NCI-H2196 treated with DMSO at 0.1 percent for 48 hours (cell line): Measurements from ENCODE around the gene RSPH9.
A peak's percentile ranks its signal among the peaks of the same experiment; 100 is the strongest.
"Not testable (repeated sequence)": the region's sequence is repeated elsewhere in the genome, so short reads cannot be mapped to it uniquely, and the experiment has no call there.

Source experiments
- DNase-seq: peaks from one replicate; lab custom pipeline; 2025; ENCODE audit not compliant: unreplicated experiment; lab: John Stamatoyannopoulos, UW

RSPH9 gene

DNA sequence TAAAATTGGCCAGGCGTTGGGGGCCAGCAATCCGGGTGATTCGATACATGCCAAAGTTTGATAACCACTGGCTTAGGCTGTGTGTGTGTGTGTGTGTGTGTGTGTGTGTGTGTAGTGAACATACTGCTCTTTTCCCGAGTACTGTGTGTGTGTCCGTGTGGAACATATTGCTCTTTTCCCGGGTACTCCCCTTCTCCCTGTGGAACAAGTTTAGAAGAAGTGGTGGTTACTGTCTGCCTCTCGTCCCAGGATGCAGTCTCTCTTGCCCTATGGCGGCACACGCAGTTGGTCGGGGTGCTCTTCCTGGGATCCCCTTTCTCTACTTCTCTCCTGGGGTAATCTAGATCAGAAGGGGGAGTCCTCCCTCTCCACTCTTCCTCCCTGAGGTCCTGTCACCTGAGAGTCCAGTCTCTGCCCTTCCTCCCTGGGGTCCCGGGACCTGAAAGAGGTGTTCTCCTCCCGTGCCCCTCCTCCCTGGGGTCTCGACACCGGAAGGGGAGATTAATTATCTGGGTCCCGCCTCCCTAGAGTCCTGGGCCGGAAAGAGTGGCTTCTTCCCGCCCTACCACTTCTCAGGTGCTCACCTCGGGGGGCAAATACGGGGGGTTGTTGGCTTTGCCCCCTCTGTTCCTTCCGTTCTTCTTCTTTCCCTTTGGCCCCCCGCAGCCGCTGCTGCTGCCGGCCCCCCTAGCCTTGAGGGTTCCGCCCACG is 16.3 kb upstream of the RSPH9 start:
- peak; percentile 31 for DNase-seq

- DNase-seq = peak; percentile 97
Measured at GRCh38 chr6:43629104-43629504, 15.7 kb upstream of the RSPH9 start, which contains the start of gene GTPBP2. Gene GTPBP2 (minus strand): TSS chr6:43629264. CDS start chr6:43629162, 102 bp downstream.

- DNase-seq = peak; percentile 91
Measured at GRCh38 chr6:43629505-43630300, 15.1 kb upstream of the RSPH9 start.

DNA sequence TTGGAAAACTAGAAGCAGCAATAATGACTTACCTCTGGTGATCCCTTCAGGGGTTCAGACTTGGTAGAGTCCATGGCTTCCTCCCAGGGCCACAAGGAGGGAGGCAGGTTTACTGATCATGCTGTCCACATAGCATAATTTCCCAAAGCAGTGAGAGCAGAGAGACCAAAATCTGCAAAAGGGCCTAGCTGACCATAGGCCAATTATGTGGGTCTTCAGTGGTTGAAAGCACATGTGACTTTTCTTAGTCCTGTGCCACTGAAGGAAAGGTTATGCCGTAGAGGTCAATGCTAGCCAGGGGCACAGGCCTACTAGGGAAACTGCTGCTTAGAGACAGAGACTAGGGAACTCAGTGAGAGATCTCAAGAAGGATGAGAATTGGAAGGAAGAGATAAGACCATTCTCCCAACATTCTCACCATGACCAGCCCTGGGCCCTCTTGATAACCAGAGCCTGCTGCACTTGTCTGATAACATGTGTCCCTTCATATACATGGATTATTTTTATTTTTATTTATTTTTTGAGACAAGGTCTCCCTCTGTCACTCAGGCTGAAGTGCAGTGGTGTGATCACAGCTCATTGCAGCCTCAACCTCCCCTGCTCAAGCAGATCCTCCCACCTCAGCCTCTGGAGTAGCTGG is 13.7 kb upstream of the RSPH9 start:
- no peak for DNase-seq

DNA sequence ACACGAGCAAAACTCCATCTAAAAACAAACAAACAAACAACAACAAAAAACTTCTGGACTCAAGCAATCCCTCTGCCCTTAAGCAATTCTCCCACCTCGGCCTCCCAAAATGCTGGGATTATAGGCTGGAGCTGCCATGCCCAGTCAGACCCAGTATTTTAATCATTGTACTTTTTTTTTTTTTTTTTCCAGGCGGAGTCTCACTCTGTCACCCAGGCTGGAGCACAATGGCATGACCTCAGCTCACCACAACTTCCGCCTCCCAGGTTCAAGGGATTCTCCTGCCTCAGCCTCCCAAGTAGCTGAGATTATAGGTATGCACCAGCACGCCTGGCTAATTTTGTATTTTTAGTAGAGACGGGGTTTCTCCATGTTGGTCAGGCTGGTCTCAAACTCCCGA is 11.8 kb upstream of the RSPH9 start:
- DNase-seq = not testable (repeated sequence)

GRCh38 chr6:43634702-43635303 is 10.0 kb upstream of the RSPH9 start:
- no peak for DNase-seq

DNA sequence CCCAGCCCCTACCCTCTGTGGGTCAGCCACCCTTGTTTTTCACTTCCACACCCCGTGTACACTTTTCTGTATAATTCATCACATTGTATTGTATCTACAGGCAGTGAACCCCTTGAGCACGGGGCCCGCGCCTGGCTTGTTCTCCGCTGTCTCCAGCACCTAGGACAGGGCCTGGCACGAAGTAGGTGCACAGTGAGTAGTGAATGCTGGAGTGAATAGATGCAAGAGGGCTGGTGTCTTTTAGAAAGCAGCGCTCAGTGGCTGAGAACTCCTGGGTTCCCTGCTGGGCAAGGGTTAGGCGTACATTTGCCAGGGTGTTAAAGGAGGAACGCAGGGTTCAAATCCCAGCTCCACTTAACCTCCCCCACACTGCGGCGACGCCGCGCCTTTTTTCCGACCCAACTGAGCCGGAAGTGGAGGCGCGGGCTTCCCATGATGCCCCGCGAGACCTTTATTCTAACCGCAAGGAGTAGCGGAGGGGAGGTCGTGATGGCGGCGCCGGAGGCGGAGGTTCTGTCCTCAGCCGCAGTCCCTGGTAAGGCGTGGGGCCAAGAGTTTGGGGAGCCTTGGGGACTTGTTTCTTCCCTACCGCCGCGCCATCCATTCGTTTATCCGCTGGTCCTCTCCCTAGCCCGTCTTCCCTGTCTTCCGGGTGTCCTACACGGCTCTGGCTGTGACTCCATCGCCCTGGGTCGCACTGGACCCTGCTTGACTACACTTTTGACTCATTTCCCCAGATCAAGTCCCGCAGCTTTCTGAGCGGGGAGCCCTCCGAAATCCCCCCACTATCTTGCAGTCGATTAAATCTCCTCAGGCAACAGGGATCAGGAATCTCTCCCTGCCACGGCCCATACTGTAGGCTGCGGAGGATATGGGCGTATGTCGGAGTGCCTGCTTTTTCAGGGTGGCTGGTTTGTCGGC is 9.2 kb upstream of the RSPH9 start, which contains the start of gene MAD2L1BP:
Gene MAD2L1BP, plus strand, starts transcription at position 454 of the 921 bp plus-strand sequence. Its CDS starts 36 bp downstream, at position 490.
- peak; percentile 70 for DNase-seq

DNA sequence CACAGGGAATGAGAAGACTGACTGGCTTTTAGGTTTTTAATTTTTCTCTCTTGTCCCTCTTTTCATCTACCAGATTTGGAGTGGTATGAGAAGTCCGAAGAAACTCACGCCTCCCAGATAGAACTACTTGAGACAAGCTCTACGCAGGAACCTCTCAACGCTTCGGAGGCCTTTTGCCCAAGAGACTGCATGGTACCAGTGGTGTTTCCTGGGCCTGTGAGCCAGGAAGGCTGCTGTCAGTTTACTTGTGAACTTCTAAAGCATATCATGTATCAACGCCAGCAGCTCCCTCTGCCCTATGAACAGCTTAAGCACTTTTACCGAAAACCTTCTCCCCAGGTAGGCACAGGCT is 8.6 kb upstream of the RSPH9 start:
- no peak for DNase-seq

DNA sequence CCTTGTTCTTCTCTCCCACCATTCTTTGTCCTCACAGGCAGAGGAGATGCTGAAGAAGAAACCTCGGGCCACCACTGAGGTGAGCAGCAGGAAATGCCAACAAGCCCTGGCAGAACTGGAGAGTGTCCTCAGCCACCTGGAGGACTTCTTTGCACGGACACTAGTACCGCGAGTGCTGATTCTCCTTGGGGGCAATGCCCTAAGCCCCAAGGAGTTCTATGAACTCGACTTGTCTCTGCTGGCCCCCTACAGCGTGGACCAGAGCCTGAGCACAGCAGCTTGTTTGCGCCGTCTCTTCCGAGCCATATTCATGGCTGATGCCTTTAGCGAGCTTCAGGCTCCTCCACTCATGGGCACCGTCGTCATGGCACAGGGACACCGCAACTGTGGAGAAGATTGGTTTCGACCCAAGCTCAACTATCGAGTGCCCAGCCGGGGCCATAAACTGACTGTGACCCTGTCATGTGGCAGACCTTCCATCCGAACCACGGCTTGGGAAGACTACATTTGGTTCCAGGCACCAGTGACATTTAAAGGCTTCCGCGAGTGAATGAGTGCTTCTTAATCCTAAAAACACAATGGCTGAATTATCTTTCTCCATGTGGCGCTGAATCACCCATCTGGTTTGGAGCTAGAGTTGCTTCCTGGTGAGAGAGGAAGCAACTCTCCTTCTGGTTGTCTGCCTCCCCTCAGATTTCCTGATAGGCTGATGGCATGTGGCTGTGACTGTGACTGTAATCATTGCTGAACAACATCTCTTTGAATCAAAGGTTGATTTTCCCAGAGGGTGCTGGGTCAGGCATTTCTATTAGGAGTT is 4.6 kb upstream of the RSPH9 start:
- no peak for DNase-seq

DNA sequence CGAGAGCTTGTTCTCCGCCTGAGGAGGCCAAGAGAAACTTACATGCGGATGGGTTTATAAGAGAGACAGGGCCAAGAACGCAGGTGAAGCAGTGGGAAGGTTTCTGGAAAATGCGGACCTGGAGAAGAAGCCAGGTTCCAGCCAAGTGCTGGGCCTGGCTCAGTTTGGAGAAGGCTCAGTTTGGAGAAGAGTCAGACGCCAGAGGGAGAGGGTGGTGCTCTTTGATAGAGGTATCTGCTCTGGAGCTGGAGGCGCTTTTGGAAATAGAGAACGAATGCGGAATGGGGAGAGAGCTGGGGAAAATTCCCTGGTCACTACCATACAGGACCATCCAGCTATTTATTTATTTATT is 753 bp downstream of the RSPH9 start:
- no peak for DNase-seq

DNA sequence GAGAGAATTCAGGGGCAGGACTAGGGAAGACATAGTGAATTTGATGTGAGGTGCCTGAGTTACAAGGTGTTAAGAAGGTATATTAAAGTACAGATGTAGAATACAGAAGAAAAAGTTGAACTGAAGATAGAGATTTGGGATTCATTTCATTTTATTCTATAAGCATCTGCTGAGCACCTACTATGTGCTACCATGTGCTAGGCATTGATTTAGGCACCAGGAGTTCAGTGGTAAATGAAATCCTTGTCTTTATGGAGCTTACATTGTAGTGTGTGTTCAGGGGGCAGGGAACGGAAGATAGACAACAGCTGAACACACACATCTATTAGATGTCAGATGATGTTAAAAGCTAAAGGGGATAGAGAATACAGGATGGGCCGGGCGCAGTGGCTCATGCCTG is 2.8 kb downstream of the RSPH9 start:
- DNase-seq = no peak

- DNase-seq = no peak
Measured at GRCh38 chr6:43648248-43648647, 3.4 kb downstream of the RSPH9 start.

GRCh38 chr6:43652822-43653221 is 8.0 kb downstream of the RSPH9 start:
- DNase-seq = not testable (repeated sequence)

- no peak for DNase-seq
Measured at GRCh38 chr6:43657221-43657802, 12.5 kb downstream of the RSPH9 start.

DNA sequence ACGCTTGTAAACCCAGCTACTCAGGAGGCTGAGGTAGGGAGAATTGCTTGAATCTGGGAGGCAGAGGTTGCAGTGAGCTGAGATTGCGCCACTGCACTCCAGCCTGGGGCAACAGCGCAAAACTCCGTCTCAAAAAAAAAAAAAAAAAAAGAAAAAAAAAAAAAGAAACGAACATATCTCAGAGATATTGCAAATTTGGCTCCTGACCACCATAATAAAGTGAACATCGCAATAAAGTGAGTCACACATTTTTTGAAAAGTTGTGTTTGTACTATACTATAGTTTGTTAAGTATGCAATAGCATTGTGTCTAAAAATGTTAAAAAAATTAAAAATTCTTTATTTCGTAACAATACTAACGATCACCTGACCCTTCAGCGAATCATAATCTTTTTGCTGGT is 13.3 kb downstream of the RSPH9 start:
- DNase-seq = no peak

- DNase-seq = not testable (repeated sequence)
Measured at GRCh38 chr6:43662948-43663347, 18.1 kb downstream of the RSPH9 start.

DNA sequence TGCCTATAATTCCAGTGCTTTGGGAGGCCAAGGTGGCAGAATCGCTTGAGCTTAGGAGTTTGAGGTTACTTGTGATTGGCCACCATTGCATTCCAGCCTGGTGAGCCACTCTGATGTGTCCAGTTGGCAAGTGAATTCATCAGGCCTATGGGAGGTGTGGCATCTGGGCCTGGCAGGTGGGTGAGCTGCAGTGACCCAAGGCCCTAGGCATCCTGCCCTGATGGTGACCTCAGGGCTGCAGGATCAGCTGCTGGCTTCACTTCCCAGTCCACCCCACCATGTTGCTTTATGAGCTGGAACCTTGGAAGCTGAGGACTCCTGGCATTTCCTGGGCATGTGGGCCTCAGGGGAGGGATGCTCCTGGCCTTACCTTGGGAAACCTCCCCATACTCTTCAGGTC is 20.5 kb downstream of the RSPH9 start:
- no peak for DNase-seq

DNA sequence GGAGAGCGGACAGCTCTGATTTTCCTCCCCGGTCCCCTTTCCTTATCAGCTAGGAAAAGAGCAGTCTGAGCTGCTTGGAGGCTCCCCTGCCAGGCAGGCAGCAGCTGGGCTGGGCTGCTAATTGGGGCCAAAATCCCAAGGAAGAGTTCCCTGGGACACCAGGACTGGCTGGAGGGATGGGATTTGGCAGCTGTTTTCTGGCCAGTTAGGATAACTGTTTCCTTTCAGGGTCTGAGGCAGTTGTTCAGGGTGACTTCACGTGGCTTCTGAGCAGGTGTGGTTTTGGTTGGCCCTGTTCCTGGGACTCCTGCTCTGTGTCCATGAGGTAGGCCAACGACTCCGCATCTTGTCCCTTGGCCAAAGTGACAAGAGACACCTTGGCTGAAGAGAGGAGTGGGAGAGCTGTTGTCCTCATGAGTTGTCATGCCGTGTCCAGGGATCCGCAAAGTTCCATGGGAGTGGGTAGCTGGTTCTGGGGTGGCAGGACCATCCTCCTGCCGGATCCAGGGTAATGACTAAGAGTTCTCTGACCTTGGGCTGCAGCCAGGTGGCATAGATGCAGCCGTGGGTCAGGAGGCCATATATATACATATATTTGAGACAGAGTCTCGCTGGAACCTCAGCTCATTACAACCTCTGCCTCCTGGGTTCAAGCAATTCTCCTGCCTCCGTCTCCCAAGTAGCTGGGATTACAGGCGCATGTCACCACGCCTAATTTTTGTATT is 21.5 kb downstream of the RSPH9 start:
- DNase-seq = no peak
